ENCODE measurements around the gene SV2B. TPM values are rescaled to one million over a fixed set of nuclear protein-coding genes. Genes with fewer than 3 reads are reported as not detected.

The SV2B gene
- total RNA-seq, 4 donors from 2014 or later, result 0.42 to 2.3 (median 0.88) TPM

DNA sequence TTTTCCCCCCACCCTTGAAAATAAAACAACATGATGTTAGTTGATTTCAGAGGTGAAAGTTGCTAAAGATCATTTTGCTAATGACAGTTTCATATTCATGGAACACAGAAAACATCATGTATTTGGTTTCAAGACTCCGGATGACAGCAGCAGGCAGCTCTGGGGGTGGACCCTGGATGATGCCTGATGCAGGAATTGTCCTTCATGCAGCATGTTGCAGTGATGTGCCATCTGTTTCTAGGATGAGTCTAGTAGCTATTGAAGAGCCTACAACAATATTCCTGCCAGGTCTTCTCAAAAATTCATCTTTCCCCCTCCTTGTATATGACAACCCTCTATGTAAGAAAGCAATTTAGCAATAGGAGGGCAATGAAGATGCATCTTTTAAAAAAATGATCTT lies 108.3 kb downstream of the SV2B start:
- H3K4me3 ChIP-seq (ENCODE audit: low read depth, poor library complexity, severe bottlenecking), result no peak overlapping the region
- WGBS, 2 donors, result 71 to 77% methylated on average over 1 of the region's 1 CpG
- DNase-seq (ENCODE audit: low spot score in 2 of 2), result no peak
- no peak for TF ChIP-seq POLR2A (IDR thresholded peaks at IDR 0.05)
- TF ChIP-seq, protein P1, sequence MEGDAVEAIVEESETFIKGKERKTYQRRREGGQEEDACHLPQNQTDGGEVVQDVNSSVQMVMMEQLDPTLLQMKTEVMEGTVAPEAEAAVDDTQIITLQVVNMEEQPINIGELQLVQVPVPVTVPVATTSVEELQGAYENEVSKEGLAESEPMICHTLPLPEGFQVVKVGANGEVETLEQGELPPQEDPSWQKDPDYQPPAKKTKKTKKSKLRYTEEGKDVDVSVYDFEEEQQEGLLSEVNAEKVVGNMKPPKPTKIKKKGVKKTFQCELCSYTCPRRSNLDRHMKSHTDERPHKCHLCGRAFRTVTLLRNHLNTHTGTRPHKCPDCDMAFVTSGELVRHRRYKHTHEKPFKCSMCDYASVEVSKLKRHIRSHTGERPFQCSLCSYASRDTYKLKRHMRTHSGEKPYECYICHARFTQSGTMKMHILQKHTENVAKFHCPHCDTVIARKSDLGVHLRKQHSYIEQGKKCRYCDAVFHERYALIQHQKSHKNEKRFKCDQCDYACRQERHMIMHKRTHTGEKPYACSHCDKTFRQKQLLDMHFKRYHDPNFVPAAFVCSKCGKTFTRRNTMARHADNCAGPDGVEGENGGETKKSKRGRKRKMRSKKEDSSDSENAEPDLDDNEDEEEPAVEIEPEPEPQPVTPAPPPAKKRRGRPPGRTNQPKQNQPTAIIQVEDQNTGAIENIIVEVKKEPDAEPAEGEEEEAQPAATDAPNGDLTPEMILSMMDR (IDR thresholded peaks at IDR 0.05), result no peak
- intact Hi-C loops (cut with DNase I; ENCODE audit: low total_unique reads), result no loop called here

DNA sequence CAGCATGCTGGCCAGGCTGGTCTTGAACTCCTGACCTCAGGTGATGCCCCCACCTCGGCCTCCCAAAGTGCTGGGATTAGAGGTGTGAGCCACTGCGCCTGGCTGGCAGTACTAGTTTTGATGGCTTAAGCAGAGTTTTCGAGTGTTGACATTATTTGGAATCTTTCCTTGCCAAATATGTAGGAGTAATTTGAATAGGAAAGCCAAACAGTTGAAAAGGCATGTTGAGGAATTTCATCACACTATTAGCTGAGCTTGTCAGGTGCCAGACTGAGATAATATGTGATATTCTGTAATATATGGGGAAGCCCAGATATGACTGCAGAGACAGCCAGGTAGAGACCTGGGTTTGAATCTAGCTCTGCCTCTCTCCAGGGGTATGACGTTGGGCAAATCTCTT lies 109.3 kb downstream of the SV2B start:
- intact Hi-C loops (cut with DNase I; ENCODE audit: low total_unique reads), result no loop called here
- no peak for DNase-seq (ENCODE audit: low spot score in 2 of 2)
- 39 to 56% methylated on average over 4 of the region's 4 CpGs for WGBS, 2 donors
- TF ChIP-seq, protein P1 (IDR thresholded peaks at IDR 0.05), result no peak
- no peak for TF ChIP-seq POLR2A (IDR thresholded peaks at IDR 0.05)
- no peak overlapping the region for H3K4me3 ChIP-seq (ENCODE audit: low read depth, poor library complexity, severe bottlenecking)

DNA sequence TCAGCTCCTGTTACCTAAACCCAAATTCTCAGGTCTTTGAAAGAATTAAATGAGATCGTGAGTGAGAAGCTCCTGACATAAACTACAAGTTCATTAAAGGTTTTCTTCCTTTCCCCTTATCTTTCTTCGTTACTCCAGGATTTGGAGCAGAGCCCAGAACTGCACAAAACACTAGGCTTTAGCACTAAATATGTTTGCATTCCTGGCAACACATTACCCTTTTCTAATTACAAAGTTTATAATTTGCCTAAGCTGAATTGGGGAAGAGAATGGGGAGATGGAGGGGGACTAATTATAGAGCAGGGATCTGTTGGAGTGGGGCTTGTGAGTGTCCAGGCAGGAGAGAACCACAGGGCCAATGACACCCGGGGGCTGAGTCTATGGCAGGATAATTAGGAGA lies 109.7 kb downstream of the SV2B start:
- intact Hi-C loops (cut with DNase I; ENCODE audit: low total_unique reads), result no loop called here
- H3K4me3 ChIP-seq (ENCODE audit: low read depth, poor library complexity, severe bottlenecking), result no peak overlapping the region
- WGBS, 2 donors, result 46 to 52% methylated on average over 3 of the region's 3 CpGs
- TF ChIP-seq, protein P1 (IDR thresholded peaks at IDR 0.05), result no peak
- TF ChIP-seq POLR2A (IDR thresholded peaks at IDR 0.05), result no peak
- no peak for DNase-seq (ENCODE audit: low spot score in 2 of 2)

DNA sequence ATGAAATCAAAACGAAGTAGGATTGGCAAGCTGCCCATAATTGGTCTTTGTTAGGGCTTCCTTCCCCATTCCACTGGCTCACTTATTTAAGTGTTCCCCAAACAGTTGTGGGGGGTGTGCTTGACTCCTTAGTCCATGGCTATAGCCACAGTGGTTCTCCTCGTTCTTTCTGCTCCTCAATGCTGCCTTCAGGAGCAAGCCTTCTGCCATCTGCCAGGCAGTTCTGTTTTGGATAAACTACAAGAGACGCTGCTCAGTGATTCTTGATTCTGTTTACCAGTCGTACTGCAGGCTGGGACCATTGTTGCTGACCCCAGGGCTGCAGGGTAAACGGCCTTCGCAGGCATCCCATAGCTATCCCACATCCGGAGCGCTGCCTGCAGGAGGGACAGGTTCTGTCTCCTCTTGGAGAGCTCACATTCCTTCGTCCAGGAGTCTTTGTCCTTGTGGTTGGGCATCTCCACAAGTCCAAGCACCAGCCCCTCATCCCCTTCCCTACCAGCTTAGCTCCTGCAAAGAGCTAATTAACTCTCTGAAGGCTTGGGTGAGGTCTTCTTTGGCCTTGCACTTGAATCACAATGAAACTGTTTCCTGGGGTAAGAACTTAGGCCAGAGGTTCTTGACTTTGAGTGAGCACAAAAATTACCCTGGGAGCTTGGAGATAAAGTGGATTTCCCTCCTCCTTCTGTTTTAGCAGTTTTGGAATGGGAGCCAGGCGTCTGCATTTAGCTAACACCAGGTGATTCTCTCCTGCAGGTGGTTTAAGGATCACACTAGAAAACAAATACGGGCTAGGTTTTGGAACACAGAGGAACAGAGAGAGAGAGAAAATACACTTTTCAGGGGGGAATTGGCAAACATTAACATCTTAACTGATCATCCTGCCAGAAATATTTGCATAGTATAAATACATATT lies 114.9 kb downstream of the SV2B start:
- intact Hi-C loops (cut with DNase I; ENCODE audit: low total_unique reads), result no loop called here
- peak in 1 of 2 donors; percentile 53 for DNase-seq (ENCODE audit: low spot score in 2 of 2)
- WGBS, 2 donors, result 64 to 80% methylated on average over 11 of the region's 11 CpGs
- no peak overlapping the region for H3K4me3 ChIP-seq (ENCODE audit: low read depth, poor library complexity, severe bottlenecking)
- TF ChIP-seq POLR2A (IDR thresholded peaks at IDR 0.05), result no peak
- TF ChIP-seq, protein P1 (IDR thresholded peaks at IDR 0.05), result no peak

DNA sequence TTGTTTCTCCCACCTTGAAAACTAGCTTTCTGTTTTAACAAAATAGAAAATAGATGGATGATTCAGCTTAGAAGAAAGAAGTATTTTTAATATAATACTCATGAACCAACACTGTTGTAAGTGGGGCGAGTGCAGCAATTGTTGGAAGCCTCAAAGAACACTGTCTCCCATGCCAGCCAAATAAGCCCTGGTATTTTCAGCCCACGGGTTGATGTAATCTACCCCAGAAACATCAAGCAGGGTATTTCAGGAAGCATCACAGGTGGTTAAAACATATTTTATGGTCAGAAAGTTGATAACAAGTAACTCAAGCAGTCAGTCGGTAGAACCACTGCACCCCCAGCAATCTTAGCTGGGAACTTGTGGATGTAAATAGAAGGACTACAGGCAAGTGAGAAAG lies 115.9 kb downstream of the SV2B start:
- TF ChIP-seq, protein P1 (IDR thresholded peaks at IDR 0.05), result no peak
- TF ChIP-seq POLR2A (IDR thresholded peaks at IDR 0.05), result no peak
- no peak overlapping the region for H3K4me3 ChIP-seq (ENCODE audit: low read depth, poor library complexity, severe bottlenecking)
- WGBS, 2 donors, result 55 to 60% methylated on average over 3 of the region's 3 CpGs
- intact Hi-C loops (cut with DNase I; ENCODE audit: low total_unique reads), result no loop called here
- DNase-seq (ENCODE audit: low spot score in 2 of 2), result peak in 1 of 2 donors; percentile 1

All from lower leg skin (tissue), 4 donors.